Activated T-cell treated with anti-CD3 and anti-CD28 coated beads, Interleukin-2, amount 50 U/mL, for 72 hours (primary cell): Measurements from ENCODE around the gene CAT. TPM values are rescaled to one million over a fixed set of nuclear protein-coding genes. Genes with fewer than 3 reads are reported as not detected.

Source experiments
- ATAC-seq, 2 donors: fragments of 150-1000 bp; cut with Tn5 transposase; replicated peaks in 1 of 2; 2 replicates each; pipeline ENCODE4 v1.10.0; 2021; ENCODE audit warnings: moderate library complexity in 2 of 2, mild to moderate bottlenecking in 1 of 2
- DNase-seq, 2 donors: peaks; one replicate each; pipeline ENCODE4 v3.0.0; 2021 to 2022; ENCODE audit warnings: mixed read lengths in 1 of 2
- H3K27ac Mint-ChIP-seq: one replicate; pipeline ENCODE4 v1.8.0; 2022; ENCODE audit warnings: mild to moderate bottlenecking, moderate library complexity, mixed read lengths
- H3K27me3 Mint-ChIP-seq: one replicate; pipeline ENCODE4 v1.8.0; 2022; ENCODE audit warnings: low read depth, mixed read lengths
- H3K36me3 Mint-ChIP-seq, 2 donors: one replicate each; pipeline ENCODE4 v1.8.0; 2022; ENCODE audit warnings: mixed read lengths in 2 of 2, mild to moderate bottlenecking in 1 of 2; ENCODE audit not compliant: insufficient read depth in 2 of 2
- H3K4me1 Mint-ChIP-seq: one replicate; pipeline ENCODE4 v1.8.0; 2022; ENCODE audit warnings: low read depth, mixed read lengths
- H3K4me3 Mint-ChIP-seq, 2 donors: one replicate each; pipeline ENCODE4 v1.8.0; 2022; ENCODE audit warnings: mild to moderate bottlenecking in 2 of 2, mixed read lengths in 2 of 2, moderate library complexity in 2 of 2
- H3K9me3 Mint-ChIP-seq, 2 donors: one replicate each; pipeline ENCODE4 v1.8.0; 2022; ENCODE audit warnings: mixed read lengths in 2 of 2
- total RNA-seq, 2 donors: library from RNA; stranded (reverse); gene quantifications; one replicate each; pipeline ENCODE4 v1.2.3, GENCODE V29; 2022

Gene CAT
- total RNA-seq, 2 donors from 2014 or later, result 26.2 to 36.0 TPM

DNA sequence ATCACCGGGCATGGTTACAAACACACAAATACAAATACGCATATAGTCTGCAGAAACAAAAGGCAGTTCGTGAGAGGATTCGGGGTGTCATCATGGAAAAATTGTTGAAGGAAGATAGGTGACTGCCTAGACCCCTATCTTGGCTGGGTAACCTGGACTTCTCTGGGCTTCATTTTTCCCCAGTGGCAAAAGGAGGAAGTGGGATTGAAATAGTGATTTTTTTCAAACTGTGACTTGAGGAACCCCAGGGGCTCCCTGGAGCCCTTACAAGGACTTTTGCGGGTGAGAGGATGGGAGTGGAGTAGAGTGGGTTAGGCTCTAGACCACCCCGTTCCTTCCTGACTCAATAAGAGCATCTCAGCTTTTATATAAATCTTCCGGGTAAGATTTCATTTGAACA is 75.9 kb downstream of the CAT start:
- Mint-ChIP-seq H3K4me1 (no peaks in the 10 kb centered on the region), H3K27me3 (no peaks in the 10 kb centered on the region), H3K36me3 (no peaks in the 10 kb centered on the region), H3K9me3 (no peaks in the 10 kb centered on the region), H3K4me3 (no peak overlapping the region), H3K27ac (no peak overlapping the region)
- DNase-seq (no peak), ATAC-seq (no peak)

DNA sequence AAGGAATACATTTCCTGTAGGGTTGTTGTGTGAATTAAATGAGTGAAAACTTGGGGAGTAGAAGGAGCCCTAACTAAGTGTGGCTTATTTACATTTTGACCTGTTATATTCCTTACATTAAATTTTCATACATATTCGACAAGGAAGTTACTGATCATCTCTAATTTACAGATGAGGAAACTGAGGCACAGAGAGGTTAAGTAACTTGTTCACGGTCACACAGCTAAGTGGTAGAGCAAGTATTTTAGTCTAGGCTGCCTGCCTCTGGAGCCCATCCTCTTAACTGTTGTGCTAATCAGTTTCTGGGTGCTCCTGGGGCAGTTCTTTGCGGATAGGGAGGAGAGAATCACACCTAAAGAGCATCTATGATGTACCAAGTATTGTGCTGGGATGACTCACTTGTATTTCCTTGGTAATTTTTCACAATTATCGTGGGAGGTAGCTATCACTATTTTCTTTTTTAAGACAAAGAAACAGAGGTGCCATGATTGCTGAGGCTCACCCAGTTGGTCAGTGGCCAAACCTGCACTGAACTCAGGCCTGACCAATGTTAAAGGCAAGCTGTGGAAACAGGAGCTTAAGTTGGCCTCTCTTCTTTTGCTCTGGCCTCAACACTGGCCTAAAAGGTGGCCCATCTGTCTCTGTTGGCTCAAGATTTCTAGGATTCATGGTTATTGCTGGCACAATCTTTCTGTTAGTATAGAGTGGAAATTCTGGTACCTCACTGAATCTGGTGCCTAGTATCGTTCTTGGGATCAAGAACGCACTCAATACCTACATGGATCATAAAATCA is 77.7 kb downstream of the CAT start:
- Mint-ChIP-seq H3K36me3 (no peaks in the 10 kb centered on the region), H3K27ac (no peak overlapping the region), H3K9me3 (no peaks in the 10 kb centered on the region), H3K4me1 (no peaks in the 10 kb centered on the region), H3K27me3 (no peaks in the 10 kb centered on the region), H3K4me3 (no peak overlapping the region)
- ATAC-seq, result no peak
- no peak for DNase-seq

- no peaks in the 10 kb centered on the region for H3K36me3 Mint-ChIP-seq
- DNase-seq, result no peak
- H3K27me3 Mint-ChIP-seq, result no peaks in the 10 kb centered on the region
- ATAC-seq, result no peak
- H3K27ac Mint-ChIP-seq, result no peak overlapping the region
- H3K9me3 Mint-ChIP-seq, result no peaks in the 10 kb centered on the region
- H3K4me1 Mint-ChIP-seq, result no peaks in the 10 kb centered on the region
- H3K4me3 Mint-ChIP-seq, result no peak overlapping the region
These were observed 81.0 kb downstream of the CAT start for GRCh38 chr11:34519595-34520235.

- H3K27me3 Mint-ChIP-seq, result no peaks in the 10 kb centered on the region
- H3K4me3 Mint-ChIP-seq, result no peak overlapping the region
- H3K9me3 Mint-ChIP-seq, result no peaks in the 10 kb centered on the region
- ATAC-seq (no peak), DNase-seq (no peak)
- no peak overlapping the region for H3K27ac Mint-ChIP-seq
- no peaks in the 10 kb centered on the region for H3K36me3 Mint-ChIP-seq
- no peaks in the 10 kb centered on the region for H3K4me1 Mint-ChIP-seq
These were observed 82.5 kb downstream of the CAT start for GRCh38 chr11:34521265-34521664.

Other genes starting within 250 kb of the CAT start
- gene ABTB2, start 80.9 kb upstream of the CAT start, total RNA-seq, result 1 to 10 TPM; 2.2 to 5.6 TPM
- gene ELF5, start 74.9 kb downstream of the CAT start, total RNA-seq, result not detected
- not detected for gene EHF, start 182.2 kb downstream of the CAT start, total RNA-seq